K562 (cell line): ENCODE results near the gene PLEKHM3. TPM values are rescaled to one million over a fixed set of nuclear protein-coding genes. Genes with fewer than 3 reads are reported as not detected.

ENCODE experiments used
- E2F3 ChIP-seq: fragments of 250-450 bp; sonication (Bioruptor Pico); IDR thresholded peaks from 2 replicates; pipeline ENCODE4 v1.4.0; 2020; ENCODE audit warnings: mild to moderate bottlenecking
- POLR2B ChIP-seq: fragments of 450-650 bp; IDR thresholded peaks from 2 replicates; pipeline ENCODE4 v1.6.1; 2018; ENCODE audit warnings: low read depth; ENCODE audit not compliant: partially characterized antibody
- SMARCA5 ChIP-seq: fragments of 450-650 bp; IDR thresholded peaks from 2 replicates; pipeline ENCODE4 v1.6.1; 2016
- polyA plus RNA-seq, 8 experiments: library from polyadenylated mRNA; depleted of rRNA in 4 of 8; stranded (reverse) in 5 of 8; unstranded in 3 of 8; fragments of >200 nt; fragmentation: Nextera tagmentation in 2 of 8; fragmentation: Illumina TruSeq in 1 of 8; extraction: Ambion mirVana in 2 of 8; extraction: Trizol in 1 of 8; gene quantifications; 2 replicates each; pipeline versions ENCODE4 v1.2.1 to v1.2.3, GENCODE V29; 2011 to 2014; ENCODE audit warnings: inconsistent platforms in 1 of 8, missing spikeins in 1 of 8
- total RNA-seq, 7 experiments: library from RNA; depleted of rRNA in 6 of 7; stranded (reverse); fragments of >200 nt in 6 of 7; fragmentation: Illumina TruSeq in 2 of 7; extraction: Trizol in 2 of 7; gene quantifications; 2 replicates each; pipeline versions ENCODE4 v1.2.1 to v1.2.3, GENCODE V29; 2011 to 2021; ENCODE audit warnings: low replicate concordance in 1 of 7
- TF ChIP-seq, protein P1 (sequence below): IDR thresholded peaks from 2 replicates; pipeline ENCODE4 v1.6.1; 2011; ENCODE audit warnings: borderline replicate concordance, low read depth, mild to moderate bottlenecking, moderate library complexity, low read length; ENCODE audit not compliant: insufficient read depth, poor library complexity, severe bottlenecking
- TF ChIP-seq, protein P2 (sequence below): fragments of 450-650 bp; IDR thresholded peaks from one replicate; pipeline ENCODE4 v1.6.1; 2018; ENCODE audit warnings: mild to moderate bottlenecking, moderate library complexity; ENCODE audit not compliant: partially characterized antibody
- TF ChIP-seq, protein P3 (sequence below): sonication (generic); formaldehyde crosslinking; IDR thresholded peaks from 2 replicates; pipeline ENCODE4 v1.8.0; 2023; ENCODE audit warnings: missing genetic modification reagents, mild to moderate bottlenecking, borderline replicate concordance
- TF ChIP-seq, protein P4 (sequence below), 2 experiments: fragments of 450-650 bp in 1 of 2; sonication (generic) in 1 of 2; formaldehyde crosslinking in 1 of 2; IDR thresholded peaks; 2 replicates each; pipeline versions ENCODE4 v1.7.1 to v1.9.0; 2016 to 2022; ENCODE audit warnings: inconsistent platforms in 1 of 2, mild to moderate bottlenecking in 1 of 2, missing genetic modification reagents in 1 of 2

Gene PLEKHM3
- total and polyA plus RNA-seq, 9 of the 15 experiments (the other 6 are each of a cell fraction or from before 2014, with no cell fraction given), result 0.24 to 1.6 (median 1.0) TPM

DNA sequence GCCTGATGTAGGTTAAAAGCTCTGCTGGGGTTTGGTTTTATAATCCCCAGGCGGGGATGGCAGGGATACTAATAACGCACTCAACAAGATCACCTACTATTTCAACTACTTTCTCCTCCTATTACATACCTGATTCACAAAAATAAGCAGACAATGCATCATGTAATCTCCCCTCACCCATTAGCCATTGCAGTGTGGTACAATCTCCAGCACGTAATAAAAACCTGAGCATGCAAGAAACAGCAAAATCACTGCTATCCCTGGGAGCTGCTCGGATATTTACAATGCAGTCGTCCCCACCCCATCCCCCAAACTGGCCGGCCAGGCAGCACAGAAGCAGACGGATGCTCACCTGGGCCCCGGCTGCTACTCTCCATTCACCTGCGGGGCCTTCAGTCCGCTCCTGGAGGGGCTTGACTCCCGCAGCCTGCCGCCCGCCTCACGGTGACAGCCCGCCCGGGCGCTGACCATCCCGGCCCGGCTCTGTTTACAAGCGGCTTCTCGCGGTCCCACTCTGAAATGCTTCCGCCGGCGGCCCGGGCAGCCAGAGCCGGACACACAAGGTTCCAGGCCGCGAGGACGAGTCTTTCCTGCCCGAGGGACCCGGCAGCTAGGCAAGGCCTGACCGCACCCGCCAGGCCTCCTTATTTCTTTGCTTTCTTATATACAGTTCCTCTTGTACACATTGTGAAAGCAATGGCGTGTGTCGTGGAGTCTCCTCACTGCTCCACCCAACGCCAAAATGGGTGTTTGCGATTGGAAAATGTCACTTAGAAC, at the start of gene PLEKHM3 (continued):
- TF ChIP-seq, protein P1, sequence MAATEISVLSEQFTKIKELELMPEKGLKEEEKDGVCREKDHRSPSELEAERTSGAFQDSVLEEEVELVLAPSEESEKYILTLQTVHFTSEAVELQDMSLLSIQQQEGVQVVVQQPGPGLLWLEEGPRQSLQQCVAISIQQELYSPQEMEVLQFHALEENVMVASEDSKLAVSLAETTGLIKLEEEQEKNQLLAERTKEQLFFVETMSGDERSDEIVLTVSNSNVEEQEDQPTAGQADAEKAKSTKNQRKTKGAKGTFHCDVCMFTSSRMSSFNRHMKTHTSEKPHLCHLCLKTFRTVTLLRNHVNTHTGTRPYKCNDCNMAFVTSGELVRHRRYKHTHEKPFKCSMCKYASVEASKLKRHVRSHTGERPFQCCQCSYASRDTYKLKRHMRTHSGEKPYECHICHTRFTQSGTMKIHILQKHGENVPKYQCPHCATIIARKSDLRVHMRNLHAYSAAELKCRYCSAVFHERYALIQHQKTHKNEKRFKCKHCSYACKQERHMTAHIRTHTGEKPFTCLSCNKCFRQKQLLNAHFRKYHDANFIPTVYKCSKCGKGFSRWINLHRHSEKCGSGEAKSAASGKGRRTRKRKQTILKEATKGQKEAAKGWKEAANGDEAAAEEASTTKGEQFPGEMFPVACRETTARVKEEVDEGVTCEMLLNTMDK, result no peak
- TF ChIP-seq SMARCA5 (no peak), E2F3 (CRISPR knock-in tag) (no peak), POLR2B (peak; percentile 76)
- TF ChIP-seq, protein P2, sequence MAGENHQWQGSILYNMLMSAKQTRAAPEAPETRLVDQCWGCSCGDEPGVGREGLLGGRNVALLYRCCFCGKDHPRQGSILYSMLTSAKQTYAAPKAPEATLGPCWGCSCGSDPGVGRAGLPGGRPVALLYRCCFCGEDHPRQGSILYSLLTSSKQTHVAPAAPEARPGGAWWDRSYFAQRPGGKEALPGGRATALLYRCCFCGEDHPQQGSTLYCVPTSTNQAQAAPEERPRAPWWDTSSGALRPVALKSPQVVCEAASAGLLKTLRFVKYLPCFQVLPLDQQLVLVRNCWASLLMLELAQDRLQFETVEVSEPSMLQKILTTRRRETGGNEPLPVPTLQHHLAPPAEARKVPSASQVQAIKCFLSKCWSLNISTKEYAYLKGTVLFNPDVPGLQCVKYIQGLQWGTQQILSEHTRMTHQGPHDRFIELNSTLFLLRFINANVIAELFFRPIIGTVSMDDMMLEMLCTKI, result no peak
- TF ChIP-seq, protein P3, sequence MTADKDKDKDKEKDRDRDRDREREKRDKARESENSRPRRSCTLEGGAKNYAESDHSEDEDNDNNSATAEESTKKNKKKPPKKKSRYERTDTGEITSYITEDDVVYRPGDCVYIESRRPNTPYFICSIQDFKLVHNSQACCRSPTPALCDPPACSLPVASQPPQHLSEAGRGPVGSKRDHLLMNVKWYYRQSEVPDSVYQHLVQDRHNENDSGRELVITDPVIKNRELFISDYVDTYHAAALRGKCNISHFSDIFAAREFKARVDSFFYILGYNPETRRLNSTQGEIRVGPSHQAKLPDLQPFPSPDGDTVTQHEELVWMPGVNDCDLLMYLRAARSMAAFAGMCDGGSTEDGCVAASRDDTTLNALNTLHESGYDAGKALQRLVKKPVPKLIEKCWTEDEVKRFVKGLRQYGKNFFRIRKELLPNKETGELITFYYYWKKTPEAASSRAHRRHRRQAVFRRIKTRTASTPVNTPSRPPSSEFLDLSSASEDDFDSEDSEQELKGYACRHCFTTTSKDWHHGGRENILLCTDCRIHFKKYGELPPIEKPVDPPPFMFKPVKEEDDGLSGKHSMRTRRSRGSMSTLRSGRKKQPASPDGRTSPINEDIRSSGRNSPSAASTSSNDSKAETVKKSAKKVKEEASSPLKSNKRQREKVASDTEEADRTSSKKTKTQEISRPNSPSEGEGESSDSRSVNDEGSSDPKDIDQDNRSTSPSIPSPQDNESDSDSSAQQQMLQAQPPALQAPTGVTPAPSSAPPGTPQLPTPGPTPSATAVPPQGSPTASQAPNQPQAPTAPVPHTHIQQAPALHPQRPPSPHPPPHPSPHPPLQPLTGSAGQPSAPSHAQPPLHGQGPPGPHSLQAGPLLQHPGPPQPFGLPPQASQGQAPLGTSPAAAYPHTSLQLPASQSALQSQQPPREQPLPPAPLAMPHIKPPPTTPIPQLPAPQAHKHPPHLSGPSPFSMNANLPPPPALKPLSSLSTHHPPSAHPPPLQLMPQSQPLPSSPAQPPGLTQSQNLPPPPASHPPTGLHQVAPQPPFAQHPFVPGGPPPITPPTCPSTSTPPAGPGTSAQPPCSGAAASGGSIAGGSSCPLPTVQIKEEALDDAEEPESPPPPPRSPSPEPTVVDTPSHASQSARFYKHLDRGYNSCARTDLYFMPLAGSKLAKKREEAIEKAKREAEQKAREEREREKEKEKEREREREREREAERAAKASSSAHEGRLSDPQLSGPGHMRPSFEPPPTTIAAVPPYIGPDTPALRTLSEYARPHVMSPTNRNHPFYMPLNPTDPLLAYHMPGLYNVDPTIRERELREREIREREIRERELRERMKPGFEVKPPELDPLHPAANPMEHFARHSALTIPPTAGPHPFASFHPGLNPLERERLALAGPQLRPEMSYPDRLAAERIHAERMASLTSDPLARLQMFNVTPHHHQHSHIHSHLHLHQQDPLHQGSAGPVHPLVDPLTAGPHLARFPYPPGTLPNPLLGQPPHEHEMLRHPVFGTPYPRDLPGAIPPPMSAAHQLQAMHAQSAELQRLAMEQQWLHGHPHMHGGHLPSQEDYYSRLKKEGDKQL (CRISPR knock-in tag), result no peak
- TF ChIP-seq, protein P4, sequence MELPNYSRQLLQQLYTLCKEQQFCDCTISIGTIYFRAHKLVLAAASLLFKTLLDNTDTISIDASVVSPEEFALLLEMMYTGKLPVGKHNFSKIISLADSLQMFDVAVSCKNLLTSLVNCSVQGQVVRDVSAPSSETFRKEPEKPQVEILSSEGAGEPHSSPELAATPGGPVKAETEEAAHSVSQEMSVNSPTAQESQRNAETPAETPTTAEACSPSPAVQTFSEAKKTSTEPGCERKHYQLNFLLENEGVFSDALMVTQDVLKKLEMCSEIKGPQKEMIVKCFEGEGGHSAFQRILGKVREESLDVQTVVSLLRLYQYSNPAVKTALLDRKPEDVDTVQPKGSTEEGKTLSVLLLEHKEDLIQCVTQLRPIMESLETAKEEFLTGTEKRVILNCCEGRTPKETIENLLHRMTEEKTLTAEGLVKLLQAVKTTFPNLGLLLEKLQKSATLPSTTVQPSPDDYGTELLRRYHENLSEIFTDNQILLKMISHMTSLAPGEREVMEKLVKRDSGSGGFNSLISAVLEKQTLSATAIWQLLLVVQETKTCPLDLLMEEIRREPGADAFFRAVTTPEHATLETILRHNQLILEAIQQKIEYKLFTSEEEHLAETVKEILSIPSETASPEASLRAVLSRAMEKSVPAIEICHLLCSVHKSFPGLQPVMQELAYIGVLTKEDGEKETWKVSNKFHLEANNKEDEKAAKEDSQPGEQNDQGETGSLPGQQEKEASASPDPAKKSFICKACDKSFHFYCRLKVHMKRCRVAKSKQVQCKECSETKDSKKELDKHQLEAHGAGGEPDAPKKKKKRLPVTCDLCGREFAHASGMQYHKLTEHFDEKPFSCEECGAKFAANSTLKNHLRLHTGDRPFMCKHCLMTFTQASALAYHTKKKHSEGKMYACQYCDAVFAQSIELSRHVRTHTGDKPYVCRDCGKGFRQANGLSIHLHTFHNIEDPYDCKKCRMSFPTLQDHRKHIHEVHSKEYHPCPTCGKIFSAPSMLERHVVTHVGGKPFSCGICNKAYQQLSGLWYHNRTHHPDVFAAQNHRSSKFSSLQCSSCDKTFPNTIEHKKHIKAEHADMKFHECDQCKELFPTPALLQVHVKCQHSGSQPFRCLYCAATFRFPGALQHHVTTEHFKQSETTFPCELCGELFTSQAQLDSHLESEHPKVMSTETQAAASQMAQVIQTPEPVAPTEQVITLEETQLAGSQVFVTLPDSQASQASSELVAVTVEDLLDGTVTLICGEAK (IDR thresholded peaks at IDR 0.05), result peak; percentile 93
- TF ChIP-seq, protein P4 (CRISPR knock-in tag; IDR thresholded peaks at IDR 0.05), result no peak
